GM19328 (cell line): ENCODE measurements around the gene ST6GALNAC2.

ENCODE experiments used
- ATAC-seq: cut with Tn5 transposase; IDR thresholded peaks from one replicate; pipeline ENCODE4 v1.9.1; 2021; ENCODE audit warnings: mild to moderate bottlenecking, moderate library complexity; ENCODE audit not compliant: unreplicated experiment

Gene ST6GALNAC2

GRCh38 chr17:76599694-76600460, 14.2 kb upstream of the ST6GALNAC2 start:
- ATAC-seq: no peak

- no peak for ATAC-seq
Measured at GRCh38 chr17:76598004-76598439, 12.4 kb upstream of the ST6GALNAC2 start.

- ATAC-seq: no peak
Measured at GRCh38 chr17:76597156-76598003, 11.7 kb upstream of the ST6GALNAC2 start.

GRCh38 chr17:76594690-76595089, 9.0 kb upstream of the ST6GALNAC2 start:
- no peak for ATAC-seq

GRCh38 chr17:76593959-76594358, 8.3 kb upstream of the ST6GALNAC2 start:
- no peak for ATAC-seq

GRCh38 chr17:76593384-76593826, 7.7 kb upstream of the ST6GALNAC2 start:
- ATAC-seq: no peak

GRCh38 chr17:76588182-76588581, 2.5 kb upstream of the ST6GALNAC2 start:
- no peak for ATAC-seq

- no peak for ATAC-seq
Measured at GRCh38 chr17:76586741-76587487, 1.3 kb upstream of the ST6GALNAC2 start.

GRCh38 chr17:76585033-76585648, 519 bp downstream of the ST6GALNAC2 start:
- ATAC-seq: no peak

- ATAC-seq: no peak
Measured at GRCh38 chr17:76584427-76585032, 1.1 kb downstream of the ST6GALNAC2 start.

- no peak for ATAC-seq
Measured at GRCh38 chr17:76582660-76583059, 3.0 kb downstream of the ST6GALNAC2 start.

- no peak for ATAC-seq
Measured at GRCh38 chr17:76581515-76581914, 4.1 kb downstream of the ST6GALNAC2 start.

GRCh38 chr17:76579281-76579680, 6.4 kb downstream of the ST6GALNAC2 start:
- no peak for ATAC-seq

- no peak for ATAC-seq
Measured at GRCh38 chr17:76578376-76578775, 7.3 kb downstream of the ST6GALNAC2 start.

GRCh38 chr17:76577876-76578275, 7.8 kb downstream of the ST6GALNAC2 start:
- no peak for ATAC-seq

- ATAC-seq: no peak
Measured at GRCh38 chr17:76576189-76576588, 9.5 kb downstream of the ST6GALNAC2 start.

- ATAC-seq: no peak
Measured at GRCh38 chr17:76575570-76575969, 10.1 kb downstream of the ST6GALNAC2 start.

GRCh38 chr17:76574166-76574565, 11.5 kb downstream of the ST6GALNAC2 start:
- no peak for ATAC-seq

GRCh38 chr17:76573096-76573495, 12.6 kb downstream of the ST6GALNAC2 start:
- ATAC-seq: no peak

GRCh38 chr17:76572201-76572910, 13.3 kb downstream of the ST6GALNAC2 start:
- no peak for ATAC-seq
